Mesothelial cell of epicardium (in vitro differentiated cells): ENCODE data around the gene TBK1. TPM values are rescaled to one million over a fixed set of nuclear protein-coding genes. Genes with fewer than 3 reads are reported as not detected.

Experiments
- DNase-seq, 2 experiments: peaks; one replicate each; pipeline ENCODE4 v3.0.0; 2021; ENCODE audit warnings: low spot score in 2 of 2; ENCODE audit not compliant: unreplicated experiment in 2 of 2
- H3K27ac Mint-ChIP-seq: 2 replicates; pipeline ENCODE4 v1.8.0; 2021; ENCODE audit warnings: mixed read lengths
- H3K27me3 Mint-ChIP-seq: 2 replicates; pipeline ENCODE4 v1.8.0; 2021; ENCODE audit warnings: low read depth, mixed read lengths
- H3K36me3 Mint-ChIP-seq: 2 replicates; pipeline ENCODE4 v1.8.0; 2021; ENCODE audit warnings: mixed read lengths
- H3K4me1 Mint-ChIP-seq: 2 replicates; pipeline ENCODE4 v1.8.0; 2021; ENCODE audit warnings: mixed read lengths
- H3K4me3 Mint-ChIP-seq: 2 replicates; pipeline ENCODE4 v1.8.0; 2021; ENCODE audit warnings: mild to moderate bottlenecking, moderate library complexity, mixed read lengths
- H3K9me3 Mint-ChIP-seq: 2 replicates; pipeline ENCODE4 v1.8.0; 2021; ENCODE audit warnings: mixed read lengths
- CTCF ChIP-seq: fragments of 200-600 bp; sonication (generic); IDR thresholded peaks from one replicate; pipeline ENCODE4 v1.5.0; 2021; ENCODE audit warnings: antibody characterized with exemption; ENCODE audit not compliant: unreplicated experiment
- total RNA-seq: library from RNA; stranded (reverse); gene quantifications from 3 replicates; pipeline ENCODE4 v1.2.1, GENCODE V29; 2021

TBK1 gene
- total RNA-seq, 1 donor from 2014 or later = 25.5 TPM

GRCh38 chr12:64469455-64470142 lies 17.7 kb downstream of the TBK1 start:
- Mint-ChIP-seq H3K36me3 (peaks cover 33% of the 10 kb centered on the region), H3K27me3 (no peaks in the 10 kb centered on the region)
- DNase-seq = no peak

GRCh38 chr12:64470495-64470894 lies 18.6 kb downstream of the TBK1 start:
- Mint-ChIP-seq H3K27me3 (no peaks in the 10 kb centered on the region), H3K36me3 (peaks cover 35% of the 10 kb centered on the region), H3K4me1 (no peaks in the 10 kb centered on the region), H3K4me3 (no peak overlapping the region), H3K9me3 (peaks cover 4% of the 10 kb centered on the region), H3K27ac (no peak overlapping the region)
- DNase-seq = no peak
- TF ChIP-seq CTCF = no peak

More at GRCh38 chr12:64469455-64470142, 17.7 kb downstream of the TBK1 start:
- Mint-ChIP-seq H3K4me1 (no peaks in the 10 kb centered on the region), H3K9me3 (no peaks in the 10 kb centered on the region), H3K4me3 (no peak overlapping the region), H3K27ac (no peak overlapping the region)
- TF ChIP-seq CTCF = no peak

- Mint-ChIP-seq H3K4me1 (no peaks in the 10 kb centered on the region), H3K27me3 (no peaks in the 10 kb centered on the region), H3K4me3 (no peak overlapping the region), H3K27ac (no peak overlapping the region), H3K36me3 (peaks cover 53% of the 10 kb centered on the region), H3K9me3 (peaks cover 20% of the 10 kb centered on the region)
- no peak for DNase-seq
- no peak for TF ChIP-seq CTCF
Measured at GRCh38 chr12:64473176-64473575, 21.3 kb downstream of the TBK1 start.

- H3K36me3 Mint-ChIP-seq = peaks cover 43% of the 10 kb centered on the region
- DNase-seq = no peak
- TF ChIP-seq CTCF = no peak
- H3K27me3 Mint-ChIP-seq = no peaks in the 10 kb centered on the region
- peaks cover 20% of the 10 kb centered on the region for H3K9me3 Mint-ChIP-seq
- H3K27ac Mint-ChIP-seq = no peak overlapping the region
- no peaks in the 10 kb centered on the region for H3K4me1 Mint-ChIP-seq
- H3K4me3 Mint-ChIP-seq = no peak overlapping the region
Measured at GRCh38 chr12:64475518-64475917, 23.6 kb downstream of the TBK1 start.

GRCh38 chr12:64476844-64477243 lies 24.9 kb downstream of the TBK1 start:
- H3K36me3 Mint-ChIP-seq = peaks cover 41% of the 10 kb centered on the region
- no peak for DNase-seq
- H3K9me3 Mint-ChIP-seq = peaks cover 20% of the 10 kb centered on the region
- H3K27me3 Mint-ChIP-seq = no peaks in the 10 kb centered on the region
- H3K27ac Mint-ChIP-seq = no peak overlapping the region
- no peak for TF ChIP-seq CTCF
- no peaks in the 10 kb centered on the region for H3K4me1 Mint-ChIP-seq
- H3K4me3 Mint-ChIP-seq = no peak overlapping the region
